Superior temporal gyrus (tissue), 1 donor: ENCODE results near the gene FRAS1.
"Not testable (repeated sequence)": the region's sequence is repeated elsewhere in the genome, so short reads cannot be mapped to it uniquely, and the experiment has no call there.

ENCODE experiments used
- DNase-seq: peaks from one replicate; pipeline ENCODE4 v3.0.0-alpha.2; 2016; ENCODE audit errors: extremely low spot score

FRAS1 gene

GRCh38 chr4:78288327-78288726 lies 231.2 kb downstream of the FRAS1 start:
- no peak for DNase-seq

- no peak for DNase-seq
These were observed 234.2 kb downstream of the FRAS1 start for GRCh38 chr4:78291277-78291676.

- no peak for DNase-seq
These were observed 235.2 kb downstream of the FRAS1 start for GRCh38 chr4:78292341-78292740.

- no peak for DNase-seq
These were observed 235.7 kb downstream of the FRAS1 start for GRCh38 chr4:78292856-78293255.

GRCh38 chr4:78293348-78293747 lies 236.2 kb downstream of the FRAS1 start:
- no peak for DNase-seq

- DNase-seq = no peak
These were observed 236.7 kb downstream of the FRAS1 start for GRCh38 chr4:78293821-78294301.

- no peak for DNase-seq
These were observed 239.1 kb downstream of the FRAS1 start for GRCh38 chr4:78296261-78296660.

- DNase-seq = no peak
These were observed 240.1 kb downstream of the FRAS1 start for GRCh38 chr4:78297116-78297800.

- DNase-seq = no peak
These were observed 241.5 kb downstream of the FRAS1 start for GRCh38 chr4:78298618-78299017.

- no peak for DNase-seq
These were observed 242.4 kb downstream of the FRAS1 start for GRCh38 chr4:78299565-78299972.

GRCh38 chr4:78307263-78307662 lies 250.1 kb downstream of the FRAS1 start:
- DNase-seq = not testable (repeated sequence)

- DNase-seq = no peak
These were observed 251.4 kb downstream of the FRAS1 start for GRCh38 chr4:78308517-78308916.

- DNase-seq = no peak
These were observed 252.2 kb downstream of the FRAS1 start for GRCh38 chr4:78309352-78309751.

GRCh38 chr4:78310007-78310739 lies 253.1 kb downstream of the FRAS1 start:
- no peak for DNase-seq

GRCh38 chr4:78310740-78311115 lies 253.6 kb downstream of the FRAS1 start:
- no peak for DNase-seq

- DNase-seq = no peak
These were observed 254.2 kb downstream of the FRAS1 start for GRCh38 chr4:78311306-78311705.

GRCh38 chr4:78312989-78313753 lies 256.0 kb downstream of the FRAS1 start:
- no peak for DNase-seq

GRCh38 chr4:78313754-78314120 lies 256.6 kb downstream of the FRAS1 start:
- DNase-seq = no peak

- DNase-seq = no peak
These were observed 261.0 kb downstream of the FRAS1 start for GRCh38 chr4:78318126-78318525.

- no peak for DNase-seq
These were observed 263.3 kb downstream of the FRAS1 start for GRCh38 chr4:78320349-78320935.

- DNase-seq = no peak
These were observed 264.9 kb downstream of the FRAS1 start for GRCh38 chr4:78322032-78322431.

GRCh38 chr4:78323439-78323838 lies 266.3 kb downstream of the FRAS1 start:
- DNase-seq = no peak
